Measurements from ENCODE around the gene PCP2.

Gene PCP2

DNA sequence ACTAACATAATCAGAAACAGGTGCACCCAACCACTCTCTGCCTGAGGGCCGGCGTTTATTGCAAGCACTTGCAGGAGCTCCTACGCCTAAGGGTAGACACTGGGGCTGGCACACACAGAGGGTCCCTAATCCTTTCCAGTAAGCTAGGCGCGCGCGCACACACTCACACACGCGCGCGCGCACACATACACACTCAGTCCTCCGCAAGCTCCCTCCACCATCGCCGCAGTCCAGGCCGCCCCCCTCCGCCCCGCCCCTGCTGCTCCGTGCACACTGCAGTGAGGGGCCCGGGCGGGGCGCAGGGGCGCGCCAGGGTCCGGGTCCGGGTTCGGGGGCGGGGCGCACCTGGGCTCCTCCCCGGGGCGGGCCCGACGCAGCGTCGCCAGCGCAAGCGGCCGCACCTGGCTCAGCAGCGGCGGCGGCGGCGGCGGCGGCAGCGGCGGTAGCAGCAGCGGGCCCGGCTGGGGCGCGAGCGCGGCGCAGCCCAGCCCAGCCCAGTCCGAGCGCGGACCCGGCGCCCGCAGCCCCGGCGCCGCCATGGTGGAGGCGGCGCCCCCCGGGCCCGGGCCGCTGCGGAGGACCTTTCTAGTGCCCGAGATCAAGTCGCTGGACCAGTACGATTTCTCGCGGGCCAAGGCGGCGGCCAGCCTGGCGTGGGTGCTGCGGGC lies 37.9 kb downstream of the PCP2 start, which contains the start of gene CAMSAP3:
Gene CAMSAP3, plus strand, starts transcription at position 398 of the 668 bp plus-strand sequence. Its CDS starts 140 bp downstream, at position 538.
- Histone ChIP-seq H3K4me2 (ENCODE audit: low read depth, low read length, poor library complexity, severe bottlenecking) (no peak within 1 kb of the TSS), H3K4me3 (ENCODE audit: low read length, poor library complexity, severe bottlenecking) (no peak within 1 kb of the TSS), H3K9ac (ENCODE audit: low read depth, low read length, poor library complexity, severe bottlenecking) (no peak within 1 kb of the TSS)

DNA sequence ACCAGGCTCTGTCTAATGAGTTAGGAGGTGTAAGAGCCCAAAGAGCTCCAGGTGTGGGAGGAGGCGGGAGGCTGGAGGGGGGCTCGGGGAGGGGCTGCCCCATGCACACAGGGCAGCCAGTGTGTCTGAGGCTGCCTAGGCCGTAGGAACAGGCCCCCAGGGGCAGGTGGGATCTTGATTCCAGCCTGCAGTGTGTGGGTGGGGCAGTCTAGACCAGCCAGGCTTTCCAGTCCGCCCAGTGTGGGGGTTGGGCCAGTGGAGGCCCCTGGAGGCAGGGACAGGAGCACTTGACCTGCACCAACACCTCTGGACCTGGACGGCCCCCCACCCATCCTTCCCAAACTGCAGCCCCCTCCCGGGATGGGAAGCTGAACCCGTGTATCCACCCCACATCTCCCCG lies 43.3 kb downstream of the PCP2 start:
- no peaks in the 10 kb centered on the region for H3K9me2 ChIP-seq (replicated peaks; ENCODE audit: low read depth, low read length)
- H3K4me2 ChIP-seq (ENCODE audit: low read depth, low read length, poor library complexity, severe bottlenecking) = no peak overlapping the region
- TF ChIP-seq, protein P1, sequence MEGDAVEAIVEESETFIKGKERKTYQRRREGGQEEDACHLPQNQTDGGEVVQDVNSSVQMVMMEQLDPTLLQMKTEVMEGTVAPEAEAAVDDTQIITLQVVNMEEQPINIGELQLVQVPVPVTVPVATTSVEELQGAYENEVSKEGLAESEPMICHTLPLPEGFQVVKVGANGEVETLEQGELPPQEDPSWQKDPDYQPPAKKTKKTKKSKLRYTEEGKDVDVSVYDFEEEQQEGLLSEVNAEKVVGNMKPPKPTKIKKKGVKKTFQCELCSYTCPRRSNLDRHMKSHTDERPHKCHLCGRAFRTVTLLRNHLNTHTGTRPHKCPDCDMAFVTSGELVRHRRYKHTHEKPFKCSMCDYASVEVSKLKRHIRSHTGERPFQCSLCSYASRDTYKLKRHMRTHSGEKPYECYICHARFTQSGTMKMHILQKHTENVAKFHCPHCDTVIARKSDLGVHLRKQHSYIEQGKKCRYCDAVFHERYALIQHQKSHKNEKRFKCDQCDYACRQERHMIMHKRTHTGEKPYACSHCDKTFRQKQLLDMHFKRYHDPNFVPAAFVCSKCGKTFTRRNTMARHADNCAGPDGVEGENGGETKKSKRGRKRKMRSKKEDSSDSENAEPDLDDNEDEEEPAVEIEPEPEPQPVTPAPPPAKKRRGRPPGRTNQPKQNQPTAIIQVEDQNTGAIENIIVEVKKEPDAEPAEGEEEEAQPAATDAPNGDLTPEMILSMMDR (conservative IDR thresholded peaks at IDR 0.05; ENCODE audit: low read length) = no peak
- no peak for TF ChIP-seq EZH2phosphoT487 (IDR thresholded peaks at IDR 0.05; ENCODE audit: borderline replicate concordance)
- H3K27me3 ChIP-seq (ENCODE audit: insufficient read depth, low read length, poor library complexity, severe bottlenecking) = no peaks in the 10 kb centered on the region
- H3K4me3 ChIP-seq (ENCODE audit: low read length, poor library complexity, severe bottlenecking) = no peak overlapping the region
- H4K20me1 ChIP-seq (ENCODE audit: insufficient read depth, low read length, poor library complexity, severe bottlenecking) = no peaks in the 10 kb centered on the region
- no peaks in the 10 kb centered on the region for H3K9me3 ChIP-seq (ENCODE audit: insufficient read depth, low read depth, low read length)
- H3K36me3 ChIP-seq (ENCODE audit: insufficient read depth, low read length) = no peaks in the 10 kb centered on the region
- no peak overlapping the region for H3K9ac ChIP-seq (ENCODE audit: low read depth, low read length, poor library complexity, severe bottlenecking)
- H3K4me1 ChIP-seq (ENCODE audit: insufficient read depth, low read length, poor library complexity, severe bottlenecking) = no peaks in the 10 kb centered on the region
- no peaks in the 10 kb centered on the region for H3F3A ChIP-seq (ENCODE audit: low read depth)
- H2AFZ ChIP-seq (ENCODE audit: low read length) = no peak overlapping the region
- H3K79me2 ChIP-seq (ENCODE audit: insufficient read depth, low read length) = no peaks in the 10 kb centered on the region

More for the DNA sequence above, 37.9 kb downstream of the PCP2 start, which contains the start of gene CAMSAP3:
- no peaks in the 10 kb centered on the region for H4K20me1 ChIP-seq (ENCODE audit: insufficient read depth, low read length, poor library complexity, severe bottlenecking)
- H3K9me3 ChIP-seq (ENCODE audit: insufficient read depth, low read depth, low read length) = no peaks in the 10 kb centered on the region
- TF ChIP-seq EZH2phosphoT487 (IDR thresholded peaks at IDR 0.05; ENCODE audit: borderline replicate concordance) = no peak
- TF ChIP-seq, protein P1 (conservative IDR thresholded peaks at IDR 0.05; ENCODE audit: low read length) = no peak
- H3K4me1 ChIP-seq (ENCODE audit: insufficient read depth, low read length, poor library complexity, severe bottlenecking) = no peaks in the 10 kb centered on the region
- no peak within 1 kb of the TSS for H2AFZ ChIP-seq (ENCODE audit: low read length)
- H3K27me3 ChIP-seq (ENCODE audit: insufficient read depth, low read length, poor library complexity, severe bottlenecking) = no peaks in the 10 kb centered on the region
- H3K79me2 ChIP-seq (ENCODE audit: insufficient read depth, low read length) = no peaks in the 10 kb centered on the region
- H3K9me2 ChIP-seq (replicated peaks; ENCODE audit: low read depth, low read length) = no peaks in the 10 kb centered on the region
- H3F3A ChIP-seq (ENCODE audit: low read depth) = no peaks in the 10 kb centered on the region
- H3K36me3 ChIP-seq (ENCODE audit: insufficient read depth, low read length) = no peaks in the 10 kb centered on the region

DNA sequence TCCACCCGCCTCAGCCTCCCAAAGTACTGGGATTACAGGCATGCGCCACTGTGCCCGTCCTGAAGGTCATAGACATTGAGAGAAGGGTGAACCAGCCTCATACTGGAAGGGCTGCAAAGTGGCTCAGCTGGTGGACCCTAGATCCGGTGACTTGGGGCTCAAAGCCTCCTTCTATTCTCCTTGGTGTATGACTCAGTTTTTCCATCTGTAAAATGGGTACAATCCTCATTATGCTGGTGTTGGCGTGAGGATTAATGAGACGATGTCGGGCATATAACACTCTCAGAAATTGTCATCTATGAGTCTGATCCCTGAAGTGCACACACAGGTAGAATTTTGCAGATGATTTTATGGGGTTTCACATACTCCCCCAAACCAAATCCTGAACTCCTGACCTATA lies 43.7 kb downstream of the PCP2 start:
- TF ChIP-seq, protein P1 (conservative IDR thresholded peaks at IDR 0.05; ENCODE audit: low read length) = no peak
- TF ChIP-seq EZH2phosphoT487 (IDR thresholded peaks at IDR 0.05; ENCODE audit: borderline replicate concordance) = no peak
- Histone ChIP-seq H3K36me3 (ENCODE audit: insufficient read depth, low read length) (no peaks in the 10 kb centered on the region), H3K79me2 (ENCODE audit: insufficient read depth, low read length) (no peaks in the 10 kb centered on the region), H3K4me1 (ENCODE audit: insufficient read depth, low read length, poor library complexity, severe bottlenecking) (no peaks in the 10 kb centered on the region), H3K4me3 (ENCODE audit: low read length, poor library complexity, severe bottlenecking) (no peak overlapping the region), H3K4me2 (ENCODE audit: low read depth, low read length, poor library complexity, severe bottlenecking) (no peak overlapping the region), H2AFZ (ENCODE audit: low read length) (no peak overlapping the region), H4K20me1 (ENCODE audit: insufficient read depth, low read length, poor library complexity, severe bottlenecking) (no peaks in the 10 kb centered on the region), H3F3A (ENCODE audit: low read depth) (no peaks in the 10 kb centered on the region), H3K9me2 (replicated peaks; ENCODE audit: low read depth, low read length) (no peaks in the 10 kb centered on the region), H3K9ac (ENCODE audit: low read depth, low read length, poor library complexity, severe bottlenecking) (no peak overlapping the region), H3K9me3 (ENCODE audit: insufficient read depth, low read depth, low read length) (no peaks in the 10 kb centered on the region), H3K27me3 (ENCODE audit: insufficient read depth, low read length, poor library complexity, severe bottlenecking) (no peaks in the 10 kb centered on the region)
